Stimulated activated naive CD4-positive, alpha-beta T cell treated with Interleukin-2 at 50 U/mL for 16 hours (primary cell): ENCODE measurements around the gene RFX5.
"Not testable (repeated sequence)": the region's sequence is repeated elsewhere in the genome, so short reads cannot be mapped to it uniquely, and the experiment has no call there.

Source experiments
- DNase-seq: peaks from one replicate; lab custom pipeline; 2025; lab: John Stamatoyannopoulos, UW

Gene RFX5

DNA sequence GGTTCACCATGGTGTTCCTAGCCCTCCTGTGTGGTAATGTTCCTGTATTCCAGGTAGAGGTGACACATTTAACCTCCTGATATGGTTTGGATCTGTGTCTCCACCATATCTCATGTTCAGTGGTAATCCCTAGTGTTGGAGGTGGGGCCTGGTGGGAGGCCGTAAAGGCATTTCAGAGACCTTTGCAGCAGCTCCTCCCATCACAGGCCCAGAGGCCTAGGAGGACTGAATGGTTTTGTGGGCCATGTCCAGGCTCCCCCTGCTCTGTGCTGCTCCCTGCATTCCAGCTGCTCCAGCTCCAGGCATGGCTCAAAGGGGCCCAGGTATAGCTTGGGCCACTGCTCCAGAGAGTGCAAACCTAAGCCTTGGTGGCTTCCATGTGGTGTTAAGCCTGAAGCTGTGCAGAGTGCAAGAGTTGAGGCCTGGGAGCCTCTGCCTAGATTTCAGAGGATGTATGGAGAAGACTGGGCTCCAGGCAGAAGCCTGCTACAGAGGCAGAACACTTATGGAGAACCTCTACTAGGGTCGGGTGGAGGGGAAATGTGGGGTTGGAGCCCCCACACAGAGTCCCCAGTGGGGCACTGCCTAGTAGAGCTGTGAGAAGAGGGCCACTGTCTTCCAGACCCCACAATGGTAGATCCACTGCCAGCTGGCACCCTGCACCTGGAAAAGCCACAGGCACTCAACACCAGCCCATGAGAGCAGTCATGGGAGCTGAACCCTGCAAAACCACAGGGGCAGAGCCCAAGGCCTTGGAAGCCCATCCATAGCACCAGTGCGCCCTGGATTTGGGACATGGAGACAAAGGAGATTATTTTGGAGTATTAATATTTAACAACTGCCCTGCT, 15.5 kb upstream of the RFX5 start:
- no peak for DNase-seq

DNA sequence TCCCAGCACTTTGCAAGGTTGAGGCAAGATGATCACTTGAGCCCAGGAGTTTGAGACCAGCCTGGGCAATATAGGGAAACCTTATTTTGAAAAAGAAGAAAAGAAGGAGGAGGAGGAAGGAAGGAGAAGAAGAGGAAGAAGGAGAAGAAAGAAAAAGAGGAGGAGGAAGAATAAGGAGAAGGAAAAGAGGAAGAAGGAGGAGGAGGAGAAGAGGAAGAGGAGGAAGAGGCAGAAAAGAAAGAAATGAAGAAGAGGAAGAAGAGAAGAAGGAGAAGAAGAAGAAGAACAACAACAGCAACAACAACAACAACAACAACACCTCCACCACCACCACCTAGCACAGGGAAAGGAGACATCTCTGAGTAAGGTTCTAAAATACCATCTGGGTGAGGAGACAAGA, 14.8 kb upstream of the RFX5 start:
- DNase-seq, result no peak

DNA sequence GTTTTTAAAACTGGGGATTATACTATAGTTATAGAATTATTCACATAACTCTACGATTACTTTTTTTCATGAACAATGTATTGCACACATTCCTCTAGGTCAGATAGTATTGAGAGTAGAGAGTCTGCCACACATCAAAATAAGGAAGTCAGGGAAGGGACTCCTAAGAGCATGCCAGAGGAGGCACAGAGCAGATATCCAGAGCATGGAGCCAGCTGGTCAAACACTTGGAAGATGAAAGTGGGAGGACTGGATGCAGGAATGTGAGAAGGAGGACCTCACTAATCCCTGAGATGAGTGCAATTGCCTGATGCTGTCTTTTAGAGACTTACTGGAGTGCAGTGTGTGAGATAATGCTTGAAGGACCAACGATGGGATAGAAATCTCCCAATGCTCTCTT, 9.6 kb upstream of the RFX5 start:
- no peak for DNase-seq

DNA sequence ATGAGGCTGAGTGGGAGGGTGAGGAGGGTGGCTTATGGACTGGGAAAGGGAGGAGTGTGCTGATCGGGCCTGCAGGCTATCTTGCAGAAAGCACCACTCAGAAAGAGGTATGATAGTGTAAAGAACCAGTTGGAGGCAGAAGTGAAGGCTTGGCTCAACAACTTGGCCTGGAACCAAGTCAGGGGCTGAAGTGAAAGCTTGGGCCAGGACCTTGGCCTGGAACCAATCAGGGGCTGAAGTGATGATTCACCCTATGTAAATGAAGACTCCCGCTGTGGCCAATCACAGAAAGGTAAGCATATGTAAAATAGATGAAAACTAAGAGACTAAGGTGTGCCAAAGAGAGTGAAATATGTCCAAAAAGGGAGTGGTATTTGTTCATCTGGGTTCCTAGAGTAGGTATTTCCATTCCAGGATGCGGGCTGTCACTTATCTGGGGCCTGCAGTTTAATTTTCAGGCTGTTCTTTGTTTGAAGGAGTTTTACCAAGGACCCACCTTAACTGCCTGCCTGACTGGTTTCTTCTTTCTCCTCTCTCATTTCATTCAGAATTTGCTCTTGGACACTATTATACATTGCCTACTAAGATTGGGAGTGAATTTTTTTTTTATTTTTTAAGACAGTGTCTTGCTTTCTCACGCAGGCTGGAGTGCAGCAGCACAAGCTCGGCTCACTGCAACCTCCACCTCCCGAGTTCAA, 5.1 kb upstream of the RFX5 start:
- DNase-seq, result no peak

DNA sequence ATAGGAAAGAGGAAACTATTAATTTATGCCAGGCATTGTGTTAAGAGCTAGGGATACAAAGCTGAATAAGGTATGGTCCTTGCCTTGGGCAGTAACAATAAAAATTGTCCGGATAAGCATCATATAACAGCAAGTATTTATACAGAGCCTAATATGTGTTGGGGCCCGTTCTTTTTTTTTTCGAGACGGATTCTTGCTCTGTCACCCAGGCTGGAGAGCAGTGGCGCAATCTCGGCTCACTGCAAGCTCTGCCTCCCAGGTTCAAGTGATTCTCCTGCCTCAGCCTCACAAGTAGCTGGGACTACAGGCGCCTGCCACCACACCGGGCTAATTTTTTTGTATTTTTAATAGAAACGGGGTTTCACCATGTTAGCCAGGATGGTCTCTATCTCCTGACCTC, 3.3 kb upstream of the RFX5 start:
- DNase-seq, result not testable (repeated sequence)

DNA sequence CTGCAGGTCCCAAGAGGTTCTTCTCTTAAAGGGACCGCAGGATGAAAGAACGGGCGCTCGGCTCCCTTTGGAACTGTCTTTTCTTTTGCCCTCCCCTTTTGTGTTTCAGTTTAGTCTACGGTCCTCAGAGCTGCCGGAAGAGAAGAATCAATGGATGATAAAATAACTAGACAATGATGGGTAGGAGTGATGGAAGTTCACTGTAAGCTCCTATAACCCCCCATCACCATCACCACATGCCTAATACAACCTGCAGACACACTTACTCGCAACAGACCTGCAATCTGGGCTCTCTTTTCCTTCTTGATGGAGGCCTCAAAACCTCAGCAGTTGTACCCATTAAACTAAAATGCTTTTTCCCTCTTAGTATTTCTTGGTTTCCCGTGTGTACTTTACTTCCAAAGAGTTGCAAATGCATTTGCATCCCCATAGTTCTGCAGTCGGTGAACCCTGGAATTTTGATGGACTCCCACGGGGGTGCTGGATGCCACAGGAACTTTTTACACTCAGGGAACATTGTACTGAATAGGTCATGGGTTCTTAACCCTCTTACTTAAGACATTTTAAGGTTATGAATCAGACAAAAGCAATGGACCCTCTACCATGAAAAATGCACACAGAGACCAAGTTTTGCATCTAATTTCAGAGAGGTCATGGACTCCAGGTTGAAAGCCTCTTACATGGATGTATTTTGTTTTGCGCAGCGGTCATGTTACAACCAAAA, 633 bp upstream of the RFX5 start:
- DNase-seq, result no peak

DNA sequence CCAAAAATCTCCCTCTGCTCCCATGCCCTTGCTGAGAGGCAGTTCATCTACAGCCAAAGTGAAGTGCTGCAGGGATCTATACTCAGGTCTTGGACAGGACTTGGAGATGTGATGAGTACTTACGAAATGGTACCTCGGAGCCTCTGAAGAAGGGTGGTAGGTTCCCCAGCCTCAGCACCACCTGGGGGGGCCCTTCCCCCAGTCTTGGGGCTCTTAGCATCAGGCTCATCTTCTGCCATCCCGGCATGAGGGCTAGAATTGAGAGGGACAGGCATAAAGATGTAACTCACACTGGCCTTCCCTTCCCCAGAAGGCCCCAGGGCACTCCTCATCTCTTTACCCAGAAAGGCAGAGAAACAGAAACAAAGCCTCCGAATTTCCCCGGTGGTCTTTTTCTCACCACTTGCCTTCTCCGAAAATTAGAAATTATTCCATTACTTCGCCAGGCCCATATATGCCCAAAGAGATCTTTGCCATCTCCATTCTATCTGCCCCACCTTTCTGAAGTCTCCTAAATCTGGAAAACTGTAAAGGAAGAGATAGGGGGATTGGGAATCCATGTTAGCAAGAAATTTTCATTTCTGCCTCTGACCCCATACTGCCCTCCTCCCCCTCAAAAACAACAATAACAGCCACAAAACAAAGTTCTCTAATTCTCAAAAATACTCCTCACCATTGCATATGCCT, 827 bp downstream of the RFX5 start:
- DNase-seq, result no peak

DNA sequence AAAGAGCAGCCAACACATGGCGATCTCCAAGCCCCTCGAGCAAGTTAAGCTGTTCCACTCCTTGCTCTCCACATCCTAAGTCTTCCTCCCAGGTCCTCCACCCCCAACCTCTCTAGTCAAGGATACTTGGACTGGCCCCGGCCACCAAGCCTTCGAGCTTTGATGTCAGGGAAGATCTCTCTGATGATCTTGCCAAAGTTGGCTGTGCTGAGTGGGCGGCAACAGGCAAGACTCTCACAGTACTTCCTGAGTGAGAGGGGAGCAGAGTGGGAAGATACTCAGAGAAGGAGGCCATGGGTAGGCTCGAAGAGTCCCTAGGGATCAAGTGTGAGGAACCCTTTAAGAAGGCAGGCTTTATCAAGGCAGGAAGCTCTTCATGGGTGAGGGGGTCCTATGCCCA, 2.8 kb downstream of the RFX5 start:
- DNase-seq, result no peak

DNA sequence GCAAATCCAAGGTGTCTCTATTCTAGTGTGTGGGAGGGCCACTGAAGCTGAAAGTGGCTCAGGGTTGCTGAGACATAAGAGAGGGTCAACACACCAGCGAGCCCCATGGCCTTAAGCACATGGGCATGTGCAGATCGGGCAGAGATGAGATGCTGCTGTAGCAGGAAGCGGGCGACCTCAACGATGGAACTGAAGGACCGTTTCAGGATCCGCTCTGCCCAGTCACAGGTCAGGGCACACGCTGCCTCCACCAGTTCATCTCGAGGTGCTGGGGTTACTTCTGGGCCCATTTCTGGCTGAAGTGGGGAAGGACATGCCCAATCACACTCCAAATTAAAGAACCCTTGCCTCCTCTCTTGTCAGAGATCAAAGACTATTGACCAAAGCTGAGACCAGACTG, 3.5 kb downstream of the RFX5 start:
- no peak for DNase-seq

DNA sequence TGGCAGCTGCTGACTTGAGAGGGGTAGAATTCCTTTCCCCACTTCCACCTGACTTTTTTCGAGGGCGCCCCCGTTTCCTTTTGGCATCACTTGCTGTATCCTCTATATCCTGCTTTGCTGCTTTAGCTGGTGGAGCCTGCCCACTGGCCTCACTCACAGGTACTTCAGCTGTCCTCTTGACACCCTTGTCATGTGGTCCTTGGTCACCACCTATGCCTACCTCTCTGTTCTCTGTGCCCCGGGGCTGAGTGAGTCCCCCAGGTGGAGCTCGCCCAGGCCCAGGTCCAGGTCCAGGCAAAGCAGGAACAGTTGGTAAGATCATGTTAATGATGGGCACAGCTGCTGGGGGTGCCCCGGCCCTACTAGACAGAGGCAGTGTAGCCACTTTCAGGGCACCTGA, 4.5 kb downstream of the RFX5 start:
- DNase-seq, result no peak

DNA sequence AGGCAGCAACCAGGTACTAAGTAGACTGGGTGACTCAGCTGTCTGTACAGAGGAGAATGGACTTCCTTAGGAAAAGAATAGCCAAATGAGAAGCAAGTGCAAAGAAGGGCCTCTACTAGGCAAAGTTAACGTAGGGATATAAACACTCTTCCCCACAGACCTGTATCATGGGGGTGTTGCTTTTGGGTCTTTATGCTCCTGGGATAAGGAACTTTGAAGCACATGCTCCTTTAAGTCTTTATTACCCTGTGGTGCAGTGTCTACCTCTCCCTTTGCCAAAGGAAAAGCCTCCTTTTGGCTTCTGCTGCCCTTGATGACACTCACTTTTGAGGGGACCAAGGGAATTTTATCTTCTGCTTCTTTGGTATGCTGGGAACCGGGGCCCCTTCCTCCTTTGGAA, 5.0 kb downstream of the RFX5 start:
- no peak for DNase-seq

DNA sequence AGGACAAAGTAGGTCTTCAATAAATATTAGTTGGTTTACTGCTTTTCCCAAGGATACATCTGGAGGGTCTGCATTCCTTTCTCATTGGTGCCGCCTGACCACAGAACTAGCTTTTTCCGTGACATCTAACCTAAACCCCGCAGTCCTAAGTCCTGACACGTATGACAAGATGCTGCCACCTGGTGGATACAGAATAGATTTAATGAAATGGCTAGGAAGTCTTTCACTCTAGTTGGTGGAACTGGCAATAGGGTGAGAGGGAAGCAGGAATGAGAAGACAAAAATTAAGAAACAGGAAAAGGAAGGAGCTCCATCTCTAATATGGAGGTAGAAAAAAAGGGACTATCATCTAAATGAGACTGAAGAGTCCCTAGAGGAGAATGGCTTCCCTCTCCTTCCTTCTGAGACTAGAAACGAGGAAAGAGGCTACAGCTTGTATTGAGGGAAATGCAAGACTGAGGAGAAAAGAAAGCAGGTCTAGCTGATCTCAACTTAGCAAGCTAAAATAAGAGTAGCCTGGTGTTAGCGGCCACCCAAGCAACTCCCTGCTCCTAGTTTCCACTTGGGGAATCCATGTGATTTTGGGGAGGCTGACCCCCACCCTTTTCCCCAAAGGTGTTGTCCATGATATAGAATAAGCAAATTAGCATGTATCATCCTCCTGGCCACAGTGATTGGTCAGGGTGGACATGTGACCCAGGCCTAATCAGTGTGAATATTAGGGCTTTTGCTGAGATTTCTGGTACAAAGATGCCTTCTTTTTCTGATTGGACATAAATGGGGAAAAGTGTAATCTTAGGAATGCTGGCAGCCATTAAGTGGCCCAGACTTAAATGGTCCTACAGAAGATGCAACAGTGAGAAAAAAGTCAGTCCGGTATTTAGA, 5.9 kb downstream of the RFX5 start:
- DNase-seq, result peak; percentile 7

DNA sequence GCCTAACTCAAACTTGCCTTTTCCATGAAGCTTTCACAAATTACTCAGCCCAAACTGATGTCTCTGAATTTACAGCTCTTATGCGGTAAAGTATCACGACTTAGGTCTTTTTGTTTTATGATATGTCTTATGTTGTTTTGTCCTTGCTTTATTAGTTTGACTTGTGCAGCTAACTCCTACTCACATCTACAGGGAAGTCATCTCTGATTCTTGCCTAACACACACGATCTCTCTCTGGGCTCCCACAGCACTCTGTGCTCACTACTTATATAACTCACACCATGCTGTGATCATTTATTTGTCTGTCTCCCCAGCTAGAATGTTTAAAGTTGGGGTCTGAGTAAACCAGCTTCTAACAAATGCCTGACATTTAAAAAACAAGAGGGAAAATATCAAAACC, 10.5 kb downstream of the RFX5 start:
- DNase-seq, result no peak

DNA sequence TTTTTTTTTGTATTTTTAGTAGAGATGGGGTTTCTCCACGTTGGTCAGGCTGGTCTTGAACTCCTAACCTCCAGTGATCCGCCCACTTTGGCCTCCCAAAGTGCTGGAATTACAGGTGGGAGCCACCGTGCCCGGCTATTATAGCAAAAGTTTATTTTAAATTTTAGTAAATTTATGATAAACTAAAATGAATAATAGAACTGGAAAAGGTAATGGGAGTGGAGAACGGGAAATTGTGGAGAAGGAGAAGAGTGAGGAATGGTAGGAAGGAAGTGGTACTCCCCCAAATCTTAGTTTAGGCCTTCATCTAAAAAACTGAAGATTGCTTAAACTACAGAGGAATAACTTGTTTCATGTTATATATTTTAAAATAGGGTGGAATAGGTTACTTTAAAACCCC, 12.2 kb downstream of the RFX5 start:
- DNase-seq, result no peak

DNA sequence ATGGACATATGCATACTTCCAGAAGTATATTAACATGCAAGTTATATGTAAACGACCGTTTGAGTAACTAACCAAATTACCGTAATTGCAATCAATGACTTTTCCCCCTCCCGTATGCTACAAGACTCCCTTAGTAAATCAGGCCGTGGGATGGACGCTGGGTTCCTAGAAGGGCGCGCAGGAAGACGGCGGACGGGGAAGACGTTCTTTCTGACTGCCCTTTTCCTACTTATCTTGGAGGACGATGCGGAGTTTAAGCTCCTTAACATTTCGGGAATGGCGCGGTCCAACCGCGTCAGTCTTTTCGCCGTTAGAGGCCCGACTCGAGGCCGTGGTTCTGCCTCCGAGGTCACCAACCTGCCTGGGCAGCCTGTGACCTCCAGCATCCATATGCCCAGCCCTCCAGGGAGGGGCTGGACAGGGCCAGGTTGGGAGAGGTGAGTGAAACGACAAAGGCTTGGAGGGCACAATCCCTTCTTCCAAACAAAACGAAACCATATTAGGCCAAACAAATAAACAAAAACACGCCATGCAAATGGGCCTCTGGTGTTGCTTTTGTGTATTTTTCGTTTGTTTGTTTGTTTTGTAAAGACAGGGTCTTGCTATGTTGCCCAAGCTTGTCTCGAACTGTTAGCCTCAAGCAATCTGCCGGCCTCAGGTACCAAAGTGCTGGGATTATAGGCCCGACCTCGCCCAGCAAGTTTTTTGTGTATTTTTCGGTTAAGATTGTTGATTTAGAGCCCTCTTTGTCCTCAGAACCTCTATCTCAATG, 19.0 kb downstream of the RFX5 start:
- DNase-seq, result no peak

DNA sequence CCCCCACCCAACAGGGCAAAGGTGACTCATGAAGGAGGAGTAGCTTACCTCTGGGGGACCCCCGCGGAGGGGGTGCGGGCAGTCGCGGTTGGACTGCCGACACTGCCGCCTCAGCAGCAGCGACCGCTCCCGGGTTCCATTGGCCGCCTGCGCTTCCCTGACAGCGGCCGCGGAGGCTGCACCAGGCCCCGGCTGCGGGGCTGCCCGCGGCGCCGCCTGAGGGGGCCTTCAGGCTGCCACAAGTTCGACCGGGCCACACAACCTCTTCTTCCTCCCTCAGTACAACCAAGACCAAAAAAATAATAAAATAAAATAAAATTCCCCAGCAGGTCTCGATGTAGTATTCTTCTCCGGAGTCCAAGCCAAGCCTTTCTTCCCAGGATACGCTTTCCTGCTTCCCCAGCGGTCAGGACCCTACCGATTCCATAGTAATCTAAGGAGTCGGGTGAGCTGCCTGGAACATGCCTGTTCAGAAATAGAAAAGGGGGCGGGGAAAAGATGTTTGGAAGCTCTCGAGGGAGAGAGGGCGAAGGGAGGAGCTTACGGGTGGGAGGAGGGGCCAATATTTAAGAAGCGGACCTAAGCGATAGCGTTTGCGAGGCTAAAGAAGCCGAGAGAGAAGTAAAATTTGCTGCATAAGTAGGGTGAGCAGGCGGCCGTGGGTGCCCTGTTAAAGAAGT, 19.7 kb downstream of the RFX5 start, which contains the start of gene PI4KB:
Gene PI4KB, minus strand, starts transcription at position 194 of the 680 bp plus-strand sequence. CDS start 10,935 bp downstream, outside the sequence.
- DNase-seq, result peak; percentile 88

DNA sequence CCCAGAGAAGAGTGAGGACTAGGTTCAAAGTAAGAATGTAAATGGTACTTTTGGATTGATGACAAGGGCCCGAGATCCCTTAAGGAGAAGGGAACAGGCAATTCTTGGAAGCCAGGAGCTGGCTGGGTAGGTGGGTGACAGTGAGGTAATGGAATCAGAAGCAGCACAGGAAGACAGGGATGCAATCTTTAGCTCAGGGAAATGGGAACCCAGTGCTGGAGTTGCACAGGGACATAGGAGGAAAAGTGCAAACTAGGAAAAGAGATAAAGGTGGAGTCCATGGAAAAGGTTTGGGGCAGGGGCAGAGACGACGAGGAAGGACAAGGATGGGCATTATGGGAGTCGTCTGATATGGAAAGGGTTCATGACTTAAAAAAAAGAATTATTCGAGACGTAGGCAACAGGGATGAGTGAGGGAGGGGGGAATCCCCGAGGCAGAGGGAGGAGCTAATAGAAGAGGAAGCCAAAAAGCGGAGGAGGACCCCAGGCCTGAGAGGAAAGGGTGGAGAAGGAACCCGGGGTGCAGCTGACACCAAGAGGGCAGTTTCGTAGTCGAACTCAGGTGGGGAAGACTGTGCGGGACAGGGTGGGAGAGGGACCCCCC, 20.3 kb downstream of the RFX5 start:
- DNase-seq, result peak; percentile 57

DNA sequence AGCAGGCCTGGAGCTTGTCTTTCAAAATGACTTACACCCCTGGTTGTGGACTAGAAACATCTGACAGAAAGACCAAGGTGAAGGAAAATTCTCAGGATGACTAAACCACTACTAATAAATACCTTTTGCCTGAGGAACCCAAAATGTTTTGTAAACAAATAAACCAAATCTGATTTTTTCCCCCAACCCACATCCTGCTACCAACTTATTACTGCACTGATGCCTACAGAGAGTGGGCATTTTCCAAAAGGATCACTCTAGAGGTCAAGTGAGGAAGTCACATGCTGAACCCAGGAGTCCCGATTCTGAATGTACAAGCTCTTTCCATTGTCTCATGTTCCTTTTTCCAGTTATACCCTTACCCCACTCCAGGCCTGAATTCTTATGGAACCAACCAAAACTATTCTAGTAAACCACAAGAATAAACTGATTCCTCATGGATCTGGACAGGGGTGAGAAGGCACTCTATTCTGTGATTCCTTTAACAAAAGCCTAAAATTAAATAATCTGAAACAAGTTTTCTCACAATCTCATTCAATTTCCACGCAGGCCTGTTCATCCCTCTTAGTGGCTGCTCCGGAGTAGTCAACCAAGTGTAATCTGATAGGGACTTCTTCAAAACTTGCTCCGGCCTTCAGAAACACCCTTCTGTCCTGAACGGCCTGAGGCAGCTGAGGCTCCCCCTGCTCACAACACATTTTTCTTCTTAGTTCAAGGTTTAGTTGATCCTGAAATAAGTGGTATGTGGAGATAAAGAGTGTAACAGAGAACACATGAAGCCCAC, 21.2 kb downstream of the RFX5 start:
- no peak for DNase-seq

DNA sequence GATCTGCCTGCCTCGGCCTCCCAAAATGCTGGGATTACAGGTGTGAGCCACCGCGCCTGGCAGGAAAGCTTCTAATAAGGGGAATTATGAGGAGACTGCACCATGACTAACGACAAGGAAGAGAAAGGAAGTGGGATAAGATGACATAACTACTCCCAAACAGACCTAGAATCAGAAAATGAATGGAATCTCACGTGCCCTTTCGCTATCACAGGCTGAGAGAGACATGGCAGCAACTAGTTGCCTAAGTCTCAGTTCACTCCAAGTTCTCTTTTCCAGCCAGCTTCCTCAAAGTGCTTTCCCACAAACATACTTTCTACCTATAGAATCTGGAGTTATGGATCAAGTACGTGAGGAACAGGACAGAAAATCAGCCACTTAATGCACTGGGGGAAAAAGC, 21.8 kb downstream of the RFX5 start:
- DNase-seq, result no peak
